ENCODE results near the gene RHOD. TPM values are rescaled to one million over a fixed set of nuclear protein-coding genes. Genes with fewer than 3 reads are reported as not detected.

The RHOD gene
- total and polyA plus RNA-seq, 2 donors from 2014 or later: 20.9 to 50.2 TPM

- FAIRE-seq: no peak
- TF ChIP-seq, protein P1, sequence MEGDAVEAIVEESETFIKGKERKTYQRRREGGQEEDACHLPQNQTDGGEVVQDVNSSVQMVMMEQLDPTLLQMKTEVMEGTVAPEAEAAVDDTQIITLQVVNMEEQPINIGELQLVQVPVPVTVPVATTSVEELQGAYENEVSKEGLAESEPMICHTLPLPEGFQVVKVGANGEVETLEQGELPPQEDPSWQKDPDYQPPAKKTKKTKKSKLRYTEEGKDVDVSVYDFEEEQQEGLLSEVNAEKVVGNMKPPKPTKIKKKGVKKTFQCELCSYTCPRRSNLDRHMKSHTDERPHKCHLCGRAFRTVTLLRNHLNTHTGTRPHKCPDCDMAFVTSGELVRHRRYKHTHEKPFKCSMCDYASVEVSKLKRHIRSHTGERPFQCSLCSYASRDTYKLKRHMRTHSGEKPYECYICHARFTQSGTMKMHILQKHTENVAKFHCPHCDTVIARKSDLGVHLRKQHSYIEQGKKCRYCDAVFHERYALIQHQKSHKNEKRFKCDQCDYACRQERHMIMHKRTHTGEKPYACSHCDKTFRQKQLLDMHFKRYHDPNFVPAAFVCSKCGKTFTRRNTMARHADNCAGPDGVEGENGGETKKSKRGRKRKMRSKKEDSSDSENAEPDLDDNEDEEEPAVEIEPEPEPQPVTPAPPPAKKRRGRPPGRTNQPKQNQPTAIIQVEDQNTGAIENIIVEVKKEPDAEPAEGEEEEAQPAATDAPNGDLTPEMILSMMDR (IDR thresholded peaks at IDR 0.05; ENCODE audit: borderline replicate concordance, extremely low read depth, insufficient read depth): no peak
- no peaks in the 10 kb centered on the region for H3K9me3 ChIP-seq (ENCODE audit: control insufficient read depth in 2 of 3, insufficient read depth in 1 of 3, low read length in 3 of 3)
- H3K4me3 ChIP-seq (ENCODE audit: low read length in 3 of 3): peak overlapping the region; percentile 24 to 72 (median 49)
- peaks cover 2 to 23% (median 10%) of the 10 kb centered on the region in 3 donors for H3K4me1 ChIP-seq (ENCODE audit: control insufficient read depth in 2 of 3, insufficient read depth in 2 of 3, low read depth in 1 of 3, low read length in 3 of 3)
- peak overlapping the region in 1 of 2 donors; percentile 13 for H3K27ac ChIP-seq (ENCODE audit: low read depth in 2 of 2, low read length in 2 of 2)
- no peaks in the 10 kb centered on the region for H3K27me3 ChIP-seq (ENCODE audit: control insufficient read depth, insufficient read depth, low read length)
- no peak for DNase-seq
- intact Hi-C loops (cut with DNase I): no loop called here
- peak overlapping the region in 1 of 3 donors; percentile 64 for H3K9ac ChIP-seq (ENCODE audit: low read length in 3 of 3)
- H3K36me3 ChIP-seq (ENCODE audit: control insufficient read depth in 2 of 3, insufficient read depth in 3 of 3, low read length in 3 of 3): no peaks in the 10 kb centered on the region
Observed at GRCh38 chr11:67057205-67057672, 592 bp downstream of the RHOD start.

DNA sequence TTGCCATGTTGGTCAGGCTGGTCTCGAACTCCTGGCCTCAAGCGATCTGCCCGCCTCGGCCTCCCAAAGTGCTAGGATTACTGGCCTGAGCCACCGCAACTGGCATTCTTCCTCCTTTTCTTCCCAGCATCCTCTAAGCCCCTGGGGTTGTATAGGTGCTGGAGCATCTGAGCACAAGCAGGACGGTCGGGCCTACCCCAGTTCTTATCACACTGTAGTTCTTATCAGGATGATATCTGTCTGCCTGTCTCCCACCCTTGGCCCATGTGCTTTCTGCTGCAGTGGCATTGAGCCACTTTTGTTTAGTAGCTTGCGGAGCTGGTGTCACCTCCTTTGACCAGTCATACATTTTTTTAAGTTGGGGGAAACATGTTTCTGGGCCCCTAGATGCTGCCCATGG lies 1.9 kb downstream of the RHOD start:
- Histone ChIP-seq H3K4me1 (ENCODE audit: control insufficient read depth in 2 of 3, insufficient read depth in 2 of 3, low read depth in 1 of 3, low read length in 3 of 3) (peaks cover 2 to 26% (median 10%) of the 10 kb centered on the region in 3 donors), H3K4me3 (ENCODE audit: low read length in 3 of 3) (no peak overlapping the region), H3K9ac (ENCODE audit: low read length in 3 of 3) (no peak overlapping the region), H3K36me3 (ENCODE audit: control insufficient read depth in 2 of 3, insufficient read depth in 3 of 3, low read length in 3 of 3) (no peaks in the 10 kb centered on the region), H3K27ac (ENCODE audit: low read depth in 2 of 2, low read length in 2 of 2) (no peak overlapping the region), H3K27me3 (ENCODE audit: control insufficient read depth, insufficient read depth, low read length) (no peaks in the 10 kb centered on the region), H3K9me3 (ENCODE audit: control insufficient read depth in 2 of 3, insufficient read depth in 1 of 3, low read length in 3 of 3) (no peaks in the 10 kb centered on the region)
- no peak for FAIRE-seq
- intact Hi-C loops (cut with DNase I): no loop called here
- DNase-seq: no peak
- TF ChIP-seq, protein P1 (IDR thresholded peaks at IDR 0.05; ENCODE audit: borderline replicate concordance, extremely low read depth, insufficient read depth): no peak

GRCh38 chr11:67059671-67060070 lies 3.0 kb downstream of the RHOD start:
- Histone ChIP-seq H3K4me1 (ENCODE audit: control insufficient read depth in 2 of 3, insufficient read depth in 2 of 3, low read depth in 1 of 3, low read length in 3 of 3) (peaks cover 2 to 24% (median 10%) of the 10 kb centered on the region in 3 donors), H3K36me3 (ENCODE audit: control insufficient read depth in 2 of 3, insufficient read depth in 3 of 3, low read length in 3 of 3) (no peaks in the 10 kb centered on the region), H3K27ac (ENCODE audit: low read depth in 2 of 2, low read length in 2 of 2) (no peak overlapping the region), H3K9ac (ENCODE audit: low read length in 3 of 3) (no peak overlapping the region), H3K27me3 (ENCODE audit: control insufficient read depth, insufficient read depth, low read length) (no peaks in the 10 kb centered on the region), H3K9me3 (ENCODE audit: control insufficient read depth in 2 of 3, insufficient read depth in 1 of 3, low read length in 3 of 3) (no peaks in the 10 kb centered on the region), H3K4me3 (ENCODE audit: low read length in 3 of 3) (no peak overlapping the region)
- no peak for DNase-seq
- intact Hi-C loops (cut with DNase I): no loop called here
- no peak for FAIRE-seq
- TF ChIP-seq, protein P1 (IDR thresholded peaks at IDR 0.05; ENCODE audit: borderline replicate concordance, extremely low read depth, insufficient read depth): no peak

GRCh38 chr11:67060111-67060522 lies 3.5 kb downstream of the RHOD start:
- Histone ChIP-seq H3K9ac (ENCODE audit: low read length in 3 of 3) (no peak overlapping the region), H3K4me3 (ENCODE audit: low read length in 3 of 3) (no peak overlapping the region), H3K9me3 (ENCODE audit: control insufficient read depth in 2 of 3, insufficient read depth in 1 of 3, low read length in 3 of 3) (no peaks in the 10 kb centered on the region), H3K27ac (ENCODE audit: low read depth in 2 of 2, low read length in 2 of 2) (no peak overlapping the region), H3K36me3 (ENCODE audit: control insufficient read depth in 2 of 3, insufficient read depth in 3 of 3, low read length in 3 of 3) (no peaks in the 10 kb centered on the region), H3K27me3 (ENCODE audit: control insufficient read depth, insufficient read depth, low read length) (no peaks in the 10 kb centered on the region), H3K4me1 (ENCODE audit: control insufficient read depth in 2 of 3, insufficient read depth in 2 of 3, low read depth in 1 of 3, low read length in 3 of 3) (peaks cover 2 to 22% (median 10%) of the 10 kb centered on the region in 3 donors)
- no peak for FAIRE-seq
- intact Hi-C loops (cut with DNase I): no loop called here
- TF ChIP-seq, protein P1 (IDR thresholded peaks at IDR 0.05; ENCODE audit: borderline replicate concordance, extremely low read depth, insufficient read depth): no peak
- no peak for DNase-seq
